Neural cell (in vitro differentiated cells): ENCODE data around the gene TRIM29. TPM values are rescaled to one million over a fixed set of nuclear protein-coding genes. Genes with fewer than 3 reads are reported as not detected.

ENCODE experiments used
- H2AFZ ChIP-seq: fragments of 200-600, 300-800 bp; sonication (generic), shearing (Covaris generic); 2 replicates; pipeline ENCODE4 v1.6.0; 2014; ENCODE audit warnings: low read depth, mild to moderate bottlenecking, antibody characterized with exemption, low read length, moderate library complexity
- H3F3A ChIP-seq: fragments of 200-600 bp; shearing (Covaris generic); 2 replicates; pipeline ENCODE4 v1.6.1; 2016; ENCODE audit warnings: mild to moderate bottlenecking, moderate library complexity, mixed read lengths, antibody characterized with exemption, low read length; ENCODE audit not compliant: insufficient read depth, poor library complexity, severe bottlenecking
- H3K27ac ChIP-seq: fragments of 200-600, 300-800 bp; sonication (generic), shearing (Covaris generic); 2 replicates; pipeline ENCODE4 v1.5.1; 2014; ENCODE audit warnings: mild to moderate bottlenecking, low read length, moderate library complexity
- H3K27me3 ChIP-seq: fragments of 300-800, 200-600 bp; sonication (generic), shearing (Covaris generic); 2 replicates; pipeline ENCODE4 v1.6.0; 2014; ENCODE audit warnings: mild to moderate bottlenecking, low read depth, low read length, moderate library complexity; ENCODE audit not compliant: insufficient read depth
- H3K36me3 ChIP-seq: fragments of 300-800, 200-600 bp; sonication (generic), shearing (Covaris generic); 2 replicates; pipeline ENCODE4 v1.5.1; 2014; ENCODE audit warnings: mild to moderate bottlenecking, antibody characterized with exemption, low read length, moderate library complexity; ENCODE audit not compliant: insufficient read depth
- H3K4me2 ChIP-seq: fragments of 300-800, 200-600 bp; sonication (generic), shearing (Covaris generic); 2 replicates; pipeline ENCODE4 v1.6.0; 2014; ENCODE audit warnings: mild to moderate bottlenecking, low read length
- H3K4me3 ChIP-seq: fragments of 300-800, 200-600 bp; sonication (generic), shearing (Covaris generic); 2 replicates; pipeline ENCODE4 v1.5.1; 2014; ENCODE audit warnings: mild to moderate bottlenecking, low read length, moderate library complexity
- H3K79me2 ChIP-seq: fragments of 200-600 bp; shearing (Covaris generic); replicated peaks from 2 replicates; pipeline ENCODE4 v1.6.0; 2014; ENCODE audit warnings: mild to moderate bottlenecking, low read length, moderate library complexity; ENCODE audit not compliant: insufficient read depth
- H3K9ac ChIP-seq: fragments of 300-800, 200-600 bp; sonication (generic), shearing (Covaris generic); 2 replicates; pipeline ENCODE4 v1.6.1; 2016; ENCODE audit warnings: mild to moderate bottlenecking, low read length, mixed read lengths
- H3K9me2 ChIP-seq: fragments of 200-600 bp; shearing (Covaris generic); 2 replicates; pipeline ENCODE4 v1.6.1; 2016; ENCODE audit warnings: mild to moderate bottlenecking, low read length, mixed read lengths; ENCODE audit not compliant: insufficient read depth
- H3K9me3 ChIP-seq: fragments of 200-600, 300-800 bp; sonication (generic), shearing (Covaris generic); 2 replicates; pipeline ENCODE4 v1.6.1; 2016; ENCODE audit warnings: mild to moderate bottlenecking, mixed run types, low read length, moderate library complexity, mixed read lengths
- H4K20me1 ChIP-seq: fragments of 200-600 bp; shearing (Covaris generic); 2 replicates; pipeline ENCODE4 v1.6.1; 2016; ENCODE audit warnings: mild to moderate bottlenecking, mixed run types; ENCODE audit not compliant: insufficient read depth
- CTCF ChIP-seq: fragments of 450-650 bp; IDR thresholded peaks from 2 replicates; pipeline ENCODE4 v1.5.1; 2014; ENCODE audit warnings: antibody characterized with exemption, mild to moderate bottlenecking, moderate library complexity; ENCODE audit not compliant: poor library complexity, severe bottlenecking
- EP300 ChIP-seq: fragments of 450-650 bp; conservative IDR thresholded peaks from 2 replicates; pipeline ENCODE4 v1.6.1; 2014; ENCODE audit warnings: antibody characterized with exemption, mild to moderate bottlenecking, moderate library complexity; ENCODE audit not compliant: poor library complexity, severe bottlenecking
- EZH2 ChIP-seq: fragments of 200-600, 300-800 bp; shearing (Covaris generic), sonication (generic); IDR thresholded peaks from 2 replicates; pipeline ENCODE4 v1.6.1; 2014; ENCODE audit warnings: antibody characterized with exemption, low read length, borderline replicate concordance, mild to moderate bottlenecking; ENCODE audit not compliant: insufficient read depth, poor library complexity, severe bottlenecking
- MXI1 ChIP-seq: fragments of 450-650 bp; conservative IDR thresholded peaks from 2 replicates; pipeline ENCODE4 v1.6.1; 2014; ENCODE audit warnings: antibody characterized with exemption, mild to moderate bottlenecking; ENCODE audit not compliant: poor library complexity, severe bottlenecking
- POLR2AphosphoS5 ChIP-seq: IDR thresholded peaks from 2 replicates; pipeline ENCODE4 v1.6.1; 2012
- RAD21 ChIP-seq: fragments of 450-650 bp; conservative IDR thresholded peaks from 2 replicates; pipeline ENCODE4 v1.6.1; 2014; ENCODE audit warnings: antibody characterized with exemption, mild to moderate bottlenecking, moderate library complexity
- REST ChIP-seq: IDR thresholded peaks from 2 replicates; pipeline ENCODE4 v1.6.1; 2012; ENCODE audit warnings: borderline replicate concordance
- SMC3 ChIP-seq: fragments of 450-650 bp; conservative IDR thresholded peaks from 2 replicates; pipeline ENCODE4 v1.6.1; 2014; ENCODE audit warnings: antibody characterized with exemption, mild to moderate bottlenecking, moderate library complexity; ENCODE audit not compliant: poor library complexity
- TAF1 ChIP-seq: IDR thresholded peaks from 2 replicates; pipeline ENCODE4 v1.6.1; 2012; ENCODE audit warnings: low read depth
- polyA plus RNA-seq: library from polyadenylated mRNA; depleted of rRNA; stranded (reverse); fragments of >200 nt; gene quantifications from 2 replicates; pipeline ENCODE4 v1.2.3, GENCODE V29; 2014

Gene TRIM29
- polyA plus RNA-seq, 1 donor from 2014 or later = 0.82 TPM

GRCh38 chr11:120117991-120118390 lies 19.9 kb downstream of the TRIM29 start:
- no peak overlapping the region for H2AFZ ChIP-seq
- no peaks in the 10 kb centered on the region for H3K9me3 ChIP-seq
- no peak overlapping the region for H3K9ac ChIP-seq
- H3K79me2 ChIP-seq = no peaks in the 10 kb centered on the region
- H3K27me3 ChIP-seq = no peaks in the 10 kb centered on the region
- H3K9me2 ChIP-seq = no peaks in the 10 kb centered on the region
- H3K36me3 ChIP-seq = no peaks in the 10 kb centered on the region
- no peaks in the 10 kb centered on the region for H4K20me1 ChIP-seq
- H3F3A ChIP-seq = no peaks in the 10 kb centered on the region
- no peak overlapping the region for H3K4me3 ChIP-seq
- TF ChIP-seq CTCF (no peak), EZH2 (no peak), POLR2AphosphoS5 (no peak), RAD21 (no peak), SMC3 (no peak), REST (no peak), MXI1 (no peak), EP300 (no peak), TAF1 (no peak)
- H3K27ac ChIP-seq = no peak overlapping the region
- no peak overlapping the region for H3K4me2 ChIP-seq

GRCh38 chr11:120116966-120117365 lies 20.9 kb downstream of the TRIM29 start:
- Histone ChIP-seq H3K79me2 (no peaks in the 10 kb centered on the region), H3K36me3 (no peaks in the 10 kb centered on the region), H3K27me3 (no peaks in the 10 kb centered on the region)

More at GRCh38 chr11:120116966-120117365, 20.9 kb downstream of the TRIM29 start:
- Histone ChIP-seq H3F3A (no peaks in the 10 kb centered on the region), H2AFZ (no peak overlapping the region), H3K4me2 (no peak overlapping the region), H3K27ac (no peak overlapping the region), H3K4me3 (no peak overlapping the region), H3K9me3 (no peaks in the 10 kb centered on the region), H3K9ac (no peak overlapping the region), H3K9me2 (no peaks in the 10 kb centered on the region), H4K20me1 (no peaks in the 10 kb centered on the region)
- TF ChIP-seq CTCF (no peak), EZH2 (no peak), TAF1 (no peak), MXI1 (no peak), SMC3 (no peak), EP300 (no peak), REST (no peak), RAD21 (no peak), POLR2AphosphoS5 (no peak)
